Left ventricle myocardium inferior (tissue), 1 donor: ENCODE data around the gene CCDC30. TPM values are rescaled to one million over a fixed set of nuclear protein-coding genes. Genes with fewer than 3 reads are reported as not detected.

Source experiments
- DNase-seq: peaks from one replicate; pipeline ENCODE4 v3.0.0-alpha.2; 2020
- H3K27ac ChIP-seq: fragments of 200-600 bp; replicated peaks from 2 replicates; pipeline ENCODE4 v1.8.0; 2021
- H3K27me3 ChIP-seq: fragments of 200-600 bp; 2 replicates; pipeline ENCODE4 v1.8.0; 2021; ENCODE audit warnings: low read depth
- H3K36me3 ChIP-seq: fragments of 200-600 bp; 2 replicates; pipeline ENCODE4 v1.8.0; 2021
- H3K4me1 ChIP-seq: fragments of 200-600 bp; 2 replicates; pipeline ENCODE4 v1.8.0; 2021
- H3K4me3 ChIP-seq: fragments of 200-600 bp; 2 replicates; pipeline ENCODE4 v1.8.0; 2021; ENCODE audit warnings: mild to moderate bottlenecking, moderate library complexity
- H3K9me3 ChIP-seq: fragments of 200-600 bp; replicated peaks from 2 replicates; pipeline ENCODE4 v1.8.0; 2021
- CTCF ChIP-seq: fragments of 200-600 bp; IDR thresholded peaks from 2 replicates; pipeline ENCODE4 v1.8.0; 2021; ENCODE audit warnings: antibody characterized with exemption, mild to moderate bottlenecking, borderline replicate concordance
- intact Hi-C: fragments of 100-400 bp; cut with micrococcal nuclease; formaldehyde crosslinking; loops from one replicate; pipeline ENCODE4 v1.11.0; 2022
- total RNA-seq: library from RNA; stranded (reverse); fragmentation: NEBNext Ultra II Directional; extraction: Animal tissue kit (Norgen Biotek cat#: 25700); gene quantifications from one replicate; pipeline ENCODE4 v1.2.1, GENCODE V29; 2021
- donor health status: DM: no; HTN: yes; CAD: no; lungs with severe emphysema.

The CCDC30 gene
- total RNA-seq, 1 donor from 2014 or later, result 2.2 TPM

GRCh38 chr1:42433369-42433768 lies 29.7 kb upstream of the CCDC30 start:
- no peak for TF ChIP-seq CTCF

GRCh38 chr1:42434340-42434739 lies 28.7 kb upstream of the CCDC30 start:
- DNase-seq, result no peak
- TF ChIP-seq CTCF, result no peak
- Histone ChIP-seq H3K27me3 (no peaks in the 10 kb centered on the region), H3K9me3 (no peaks in the 10 kb centered on the region), H3K27ac (no peak overlapping the region), H3K36me3 (no peaks in the 10 kb centered on the region), H3K4me1 (peaks cover 10% of the 10 kb centered on the region), H3K4me3 (no peak overlapping the region)
- intact Hi-C loops, result no loop called here

More at GRCh38 chr1:42433369-42433768, 29.7 kb upstream of the CCDC30 start:
- Histone ChIP-seq H3K4me3 (no peak overlapping the region), H3K4me1 (peaks cover 10% of the 10 kb centered on the region), H3K27ac (no peak overlapping the region), H3K27me3 (no peaks in the 10 kb centered on the region), H3K36me3 (no peaks in the 10 kb centered on the region), H3K9me3 (no peaks in the 10 kb centered on the region)
- DNase-seq, result no peak
- intact Hi-C loops, result no loop called here

GRCh38 chr1:42439940-42440339 lies 23.1 kb upstream of the CCDC30 start:
- Histone ChIP-seq H3K27ac (no peak overlapping the region), H3K4me1 (no peaks in the 10 kb centered on the region), H3K27me3 (no peaks in the 10 kb centered on the region), H3K9me3 (no peaks in the 10 kb centered on the region), H3K36me3 (no peaks in the 10 kb centered on the region), H3K4me3 (no peak overlapping the region)
- intact Hi-C loops, result no loop called here
- no peak for DNase-seq
- TF ChIP-seq CTCF, result no peak

GRCh38 chr1:42442662-42443061 lies 20.4 kb upstream of the CCDC30 start:
- Histone ChIP-seq H3K27ac (no peak overlapping the region), H3K9me3 (no peaks in the 10 kb centered on the region), H3K27me3 (no peaks in the 10 kb centered on the region), H3K36me3 (no peaks in the 10 kb centered on the region), H3K4me3 (no peak overlapping the region), H3K4me1 (no peaks in the 10 kb centered on the region)
- intact Hi-C loops, result no loop called here
- no peak for TF ChIP-seq CTCF
- DNase-seq, result no peak

GRCh38 chr1:42449256-42449655 lies 13.8 kb upstream of the CCDC30 start:
- no peaks in the 10 kb centered on the region for H3K9me3 ChIP-seq
- no peak overlapping the region for H3K4me3 ChIP-seq
- H3K36me3 ChIP-seq, result no peaks in the 10 kb centered on the region
- H3K27me3 ChIP-seq, result no peaks in the 10 kb centered on the region
- H3K27ac ChIP-seq, result no peak overlapping the region
- DNase-seq, result no peak
- no peak for TF ChIP-seq CTCF
- no peaks in the 10 kb centered on the region for H3K4me1 ChIP-seq
- intact Hi-C loops, result no loop called here

- no peak for DNase-seq
- Histone ChIP-seq H3K4me3 (no peak overlapping the region), H3K27ac (no peak overlapping the region), H3K9me3 (no peaks in the 10 kb centered on the region), H3K36me3 (no peaks in the 10 kb centered on the region), H3K4me1 (no peaks in the 10 kb centered on the region), H3K27me3 (no peaks in the 10 kb centered on the region)
- TF ChIP-seq CTCF, result no peak
- intact Hi-C loops, result loop anchor here (10.0 kb wide), 1 partner anchor 115 kb away; the partner anchor contains the start of gene FOXJ3
These were observed 13.0 kb upstream of the CCDC30 start for GRCh38 chr1:42450061-42450460.
